Peyer's patch (tissue), 4 donors: Measurements from ENCODE around the gene ANXA6. TPM values are rescaled to one million over a fixed set of nuclear protein-coding genes. Genes with fewer than 3 reads are reported as not detected.

Experiments
- DNase-seq, 3 donors: peaks; one replicate each; pipeline ENCODE4 v3.0.0-alpha.2; 2017 to 2019
- H3K27ac ChIP-seq, 4 donors: fragments of 200-600 bp; sonication (generic); one replicate each; pipeline ENCODE4 v1.5.1; 2016 to 2019
- H3K27me3 ChIP-seq, 2 donors: fragments of 200-600 bp; sonication (generic); one replicate each; pipeline ENCODE4 v1.5.1; 2019
- H3K36me3 ChIP-seq, 3 donors: fragments of 200-600 bp; sonication (generic); one replicate each; pipeline ENCODE4 v1.5.1; 2016 to 2019
- H3K4me1 ChIP-seq, 4 donors: fragments of 200-600 bp; sonication (generic); one replicate each; pipeline ENCODE4 v1.5.1; 2016 to 2019
- H3K4me3 ChIP-seq, 4 donors: fragments of 200-600 bp; sonication (generic); 1 replicate in 3 of 4; 2 replicates in 1 of 4; pipeline ENCODE4 v1.5.1; 2016 to 2019; ENCODE audit warnings: mild to moderate bottlenecking in 1 of 4
- H3K9me3 ChIP-seq, 4 donors: fragments of 200-600 bp; sonication (generic); one replicate each; pipeline ENCODE4 v1.5.1; 2016 to 2019; ENCODE audit warnings: mild to moderate bottlenecking in 1 of 4
- POLR2A ChIP-seq, 2 donors: fragments of 450-650 bp; IDR thresholded peaks; one replicate each; pipeline ENCODE4 v1.5.1; 2017; ENCODE audit warnings: antibody characterized with exemption in 2 of 2, mild to moderate bottlenecking in 2 of 2, moderate library complexity in 2 of 2
- total RNA-seq, 4 donors: library from RNA; depleted of rRNA; stranded (reverse); fragments of >200 nt; gene quantifications; one replicate each; pipeline ENCODE4 v1.1.0, GENCODE V29; 2016
- TF ChIP-seq, protein P1 (sequence below), 6 experiments: fragments of 450-650 bp in 4 of 6; fragments of 200-600 bp in 2 of 6; sonication (generic) in 1 of 6; IDR thresholded peaks; one replicate each; pipeline ENCODE4 v1.5.1; 2017 to 2019; ENCODE audit warnings: antibody characterized with exemption in 6 of 6, mild to moderate bottlenecking in 3 of 6, moderate library complexity in 1 of 6

The ANXA6 gene
- total RNA-seq, 4 donors from 2014 or later = 11.2 to 228 (median 30.1) TPM

DNA sequence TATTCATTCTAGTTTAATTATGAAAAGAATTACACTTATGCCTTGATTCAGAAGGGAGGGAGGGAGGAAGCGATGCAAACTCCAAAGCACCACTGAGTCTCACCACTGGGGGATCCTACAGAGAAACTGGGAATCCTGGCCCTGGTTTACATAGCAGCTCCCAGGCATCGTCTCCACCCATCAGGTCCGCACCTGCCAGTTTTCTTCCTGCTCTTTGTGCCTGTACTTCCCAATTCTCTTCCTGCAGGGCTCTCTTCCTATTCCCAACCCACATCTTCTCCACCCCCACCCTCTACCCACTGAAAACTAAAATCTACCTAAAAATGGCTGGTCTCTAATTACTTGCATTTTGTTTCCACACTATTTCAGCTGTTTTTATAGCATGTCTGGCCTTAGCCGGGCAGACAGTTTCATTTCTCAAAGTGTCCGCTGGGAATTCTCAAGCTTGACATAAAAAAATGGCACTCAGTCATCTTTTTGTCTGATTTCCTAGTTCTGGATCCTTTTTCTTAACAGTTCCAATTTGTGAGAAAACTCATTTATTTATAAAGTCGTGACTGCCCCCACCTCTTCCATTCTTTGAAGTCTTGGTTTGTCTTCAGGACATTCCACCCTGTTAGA, 75.2 kb downstream of the ANXA6 start:
- H3K9me3 ChIP-seq = no peaks in the 10 kb centered on the region
- peak in 2 of 3 donors; percentile 63 to 76 for DNase-seq
- peak overlapping the region; percentile 97 to 100 (median 98) for H3K27ac ChIP-seq
- H3K36me3 ChIP-seq = peaks cover 0 to 9% (median 0%) of the 10 kb centered on the region in 3 donors
- H3K4me1 ChIP-seq = peaks cover 13 to 79% (median 46%) of the 10 kb centered on the region in 4 donors
- TF ChIP-seq POLR2A (IDR thresholded peaks at IDR 0.05) = peak in 1 of 2 donors; percentile 70
- TF ChIP-seq, protein P1, sequence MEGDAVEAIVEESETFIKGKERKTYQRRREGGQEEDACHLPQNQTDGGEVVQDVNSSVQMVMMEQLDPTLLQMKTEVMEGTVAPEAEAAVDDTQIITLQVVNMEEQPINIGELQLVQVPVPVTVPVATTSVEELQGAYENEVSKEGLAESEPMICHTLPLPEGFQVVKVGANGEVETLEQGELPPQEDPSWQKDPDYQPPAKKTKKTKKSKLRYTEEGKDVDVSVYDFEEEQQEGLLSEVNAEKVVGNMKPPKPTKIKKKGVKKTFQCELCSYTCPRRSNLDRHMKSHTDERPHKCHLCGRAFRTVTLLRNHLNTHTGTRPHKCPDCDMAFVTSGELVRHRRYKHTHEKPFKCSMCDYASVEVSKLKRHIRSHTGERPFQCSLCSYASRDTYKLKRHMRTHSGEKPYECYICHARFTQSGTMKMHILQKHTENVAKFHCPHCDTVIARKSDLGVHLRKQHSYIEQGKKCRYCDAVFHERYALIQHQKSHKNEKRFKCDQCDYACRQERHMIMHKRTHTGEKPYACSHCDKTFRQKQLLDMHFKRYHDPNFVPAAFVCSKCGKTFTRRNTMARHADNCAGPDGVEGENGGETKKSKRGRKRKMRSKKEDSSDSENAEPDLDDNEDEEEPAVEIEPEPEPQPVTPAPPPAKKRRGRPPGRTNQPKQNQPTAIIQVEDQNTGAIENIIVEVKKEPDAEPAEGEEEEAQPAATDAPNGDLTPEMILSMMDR (IDR thresholded peaks at IDR 0.05) = peak in 4 of 6 experiments; percentile 17 to 61 (median 54)
- H3K27me3 ChIP-seq = no peaks in the 10 kb centered on the region
- H3K4me3 ChIP-seq = peak overlapping the region in 2 of 4 donors; percentile 82 to 93

DNA sequence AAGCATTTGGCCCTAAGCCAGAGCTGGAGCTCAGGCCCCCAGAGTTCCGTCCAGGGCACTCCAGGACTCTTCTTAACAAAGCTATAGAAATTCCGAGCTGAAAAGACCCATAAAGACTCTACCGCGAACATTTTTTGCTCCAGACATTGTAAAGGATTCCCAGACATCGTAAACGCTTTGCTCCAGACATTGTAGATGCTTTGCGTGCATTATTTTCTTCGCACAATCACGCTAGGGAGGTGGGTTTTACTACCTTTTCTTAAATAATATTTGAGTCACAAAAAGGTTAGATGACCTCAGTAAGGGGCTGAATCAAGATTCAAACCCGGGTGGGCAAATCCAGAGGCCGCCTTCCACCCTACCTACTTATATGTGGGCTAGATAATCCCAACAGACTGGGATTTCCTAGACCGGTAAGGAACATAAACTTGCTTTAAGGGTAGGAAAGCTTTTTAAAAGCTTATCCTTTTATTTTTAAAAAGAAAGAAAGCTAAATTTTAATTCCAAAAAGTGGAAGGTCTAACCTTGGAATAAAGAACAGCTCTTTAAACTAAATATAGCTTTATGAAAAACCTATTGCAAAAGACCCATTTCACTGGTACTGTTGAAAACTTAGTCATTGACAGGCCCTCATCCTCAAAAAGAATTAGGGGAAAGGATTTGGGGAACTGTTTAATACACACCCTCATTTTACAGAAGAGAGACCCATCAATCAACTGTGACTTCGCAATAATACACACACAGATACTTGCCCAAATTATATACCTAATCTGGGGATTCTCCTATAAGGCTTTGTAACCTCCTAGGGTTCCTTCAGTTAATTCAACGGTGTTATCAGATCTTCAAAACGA, 75.9 kb downstream of the ANXA6 start:
- H3K4me3 ChIP-seq = peak overlapping the region; percentile 82 to 93 (median 86)
- peaks cover 10 to 79% (median 41%) of the 10 kb centered on the region in 4 donors for H3K4me1 ChIP-seq
- no peak for DNase-seq
- no peaks in the 10 kb centered on the region for H3K27me3 ChIP-seq
- no peaks in the 10 kb centered on the region for H3K9me3 ChIP-seq
- TF ChIP-seq POLR2A (IDR thresholded peaks at IDR 0.05) = no peak
- TF ChIP-seq, protein P1 (IDR thresholded peaks at IDR 0.05) = peak in 1 of 6 experiments; percentile 3
- H3K36me3 ChIP-seq = peaks cover 0 to 10% (median 0%) of the 10 kb centered on the region in 3 donors
- H3K27ac ChIP-seq = peak overlapping the region; percentile 97 to 100 (median 98)

DNA sequence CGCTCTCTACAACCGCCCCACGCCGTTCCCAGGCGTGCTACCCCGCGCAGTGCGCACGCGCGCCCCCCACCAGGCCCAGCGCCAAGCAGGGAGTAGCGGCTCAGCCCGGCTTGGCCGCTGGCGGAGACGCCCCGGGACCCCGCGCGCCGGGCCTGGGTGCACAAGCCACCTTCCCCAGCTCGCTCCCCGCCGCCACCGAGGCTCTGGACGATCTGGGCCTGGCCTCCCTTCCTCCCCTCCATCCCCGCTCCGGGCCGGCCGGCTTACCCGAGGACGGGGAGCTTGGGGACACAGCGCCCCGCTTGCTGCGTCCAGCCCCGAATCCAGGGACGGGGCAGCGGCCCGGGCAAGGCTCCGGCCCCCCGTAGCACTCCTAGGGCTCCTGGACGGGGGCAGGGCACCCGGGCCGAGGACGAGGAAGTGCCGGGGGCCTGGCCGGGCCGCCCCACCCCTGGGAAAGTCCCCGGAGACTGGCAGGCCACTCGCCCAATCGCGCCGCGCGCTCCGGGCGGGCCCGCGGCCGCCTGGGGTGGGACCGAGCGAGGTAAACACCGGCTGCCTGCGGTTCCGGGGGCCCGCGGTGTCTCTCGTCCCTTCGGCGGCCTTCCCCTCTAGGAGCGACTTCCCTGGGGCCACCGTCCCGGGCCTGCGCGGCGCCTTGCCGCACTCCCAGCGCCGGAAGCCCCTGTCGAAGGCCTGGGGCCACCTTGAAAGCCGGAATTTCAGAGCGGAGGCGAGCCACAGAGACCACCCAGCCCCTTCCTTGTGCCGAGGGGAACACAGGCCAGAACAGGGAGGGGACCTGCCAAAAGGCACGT, 76.8 kb downstream of the ANXA6 start, which contains the start of gene TNIP1:
Gene TNIP1 (minus strand): TSS at position 422 of the 818 bp plus-strand sequence. CDS start 15,939 bp downstream, outside the sequence.
- Histone ChIP-seq H3K27me3 (no peaks in the 10 kb centered on the region), H3K4me3 (peak within 1 kb of the TSS; percentile 82 to 93 (median 86)), H3K27ac (peak within 1 kb of the TSS; percentile 97 to 100 (median 98)), H3K36me3 (peaks cover 0 to 10% (median 0%) of the 10 kb centered on the region in 3 donors), H3K9me3 (no peaks in the 10 kb centered on the region), H3K4me1 (peaks cover 10 to 79% (median 37%) of the 10 kb centered on the region in 4 donors)
- peak; percentile 91 to 98 (median 98) for DNase-seq
- peak; percentile 90 to 98 for TF ChIP-seq POLR2A (IDR thresholded peaks at IDR 0.05)
- TF ChIP-seq, protein P1 (IDR thresholded peaks at IDR 0.05) = no peak

DNA sequence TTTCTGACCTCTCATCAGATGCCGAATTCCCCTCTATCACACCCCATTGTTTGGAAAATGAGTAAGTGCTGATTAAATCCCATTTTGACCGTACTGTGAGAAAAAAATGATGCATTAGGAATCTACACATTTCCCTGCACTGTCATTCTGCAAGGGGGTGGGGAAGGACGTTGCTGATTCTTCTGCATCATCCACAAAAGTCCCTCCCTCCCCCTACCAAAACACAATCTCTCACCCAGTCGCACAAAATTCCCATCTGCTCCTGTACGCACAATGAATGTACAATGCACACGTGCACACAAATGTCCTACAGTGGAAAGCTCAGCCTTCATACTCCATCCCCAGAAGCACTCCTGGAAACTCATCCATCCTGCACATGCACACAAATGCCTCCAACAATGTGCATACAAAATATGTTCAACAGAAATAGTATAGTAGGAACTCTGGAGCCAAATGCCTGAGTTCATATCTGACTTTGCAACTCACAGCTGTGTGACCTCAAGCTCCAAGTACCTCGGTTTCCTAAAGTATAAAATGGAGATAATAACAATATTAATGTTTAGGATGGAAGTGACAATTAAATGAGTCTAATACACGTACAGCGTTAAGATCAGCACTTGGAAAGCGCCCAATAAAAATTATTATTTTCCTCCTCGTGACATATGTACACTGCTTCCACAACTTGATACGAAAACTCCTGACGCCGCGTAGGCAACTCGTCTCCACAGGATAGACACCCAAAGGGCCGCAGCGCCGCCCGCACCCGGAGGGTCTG, 77.6 kb downstream of the ANXA6 start:
- no peaks in the 10 kb centered on the region for H3K9me3 ChIP-seq
- H3K27ac ChIP-seq = peak overlapping the region; percentile 97 to 100 (median 98)
- no peak for TF ChIP-seq POLR2A (IDR thresholded peaks at IDR 0.05)
- TF ChIP-seq, protein P1 (IDR thresholded peaks at IDR 0.05) = no peak
- H3K27me3 ChIP-seq = no peaks in the 10 kb centered on the region
- H3K36me3 ChIP-seq = peaks cover 0 to 10% (median 0%) of the 10 kb centered on the region in 3 donors
- no peak for DNase-seq
- H3K4me1 ChIP-seq = peaks cover 4 to 79% (median 35%) of the 10 kb centered on the region in 4 donors
- peak overlapping the region; percentile 82 to 93 (median 86) for H3K4me3 ChIP-seq
